Stimulated activated CD8-positive, alpha-beta memory T cell treated with anti-CD3 and anti-CD28 coated beads, Interleukin-12 subunit alpha, Interleukin-12 subunit beta, amount 100 ng/mL, for 4 hours (primary cell): ENCODE results near the gene UBE2U.

Experiments
- DNase-seq: peaks from one replicate; pipeline ENCODE4 v3.0.0-alpha.2; 2020; ENCODE audit warnings: low read depth

Gene UBE2U

GRCh38 chr1:64293820-64294219, 90.4 kb downstream of the UBE2U start:
- no peak for DNase-seq

GRCh38 chr1:64295136-64295535, 91.7 kb downstream of the UBE2U start:
- DNase-seq: no peak

GRCh38 chr1:64295561-64295960, 92.1 kb downstream of the UBE2U start:
- no peak for DNase-seq

GRCh38 chr1:64296459-64296858, 93.0 kb downstream of the UBE2U start:
- no peak for DNase-seq

GRCh38 chr1:64302194-64302593, 98.8 kb downstream of the UBE2U start:
- DNase-seq: no peak

- DNase-seq: no peak
Measured at GRCh38 chr1:64302971-64303370, 99.5 kb downstream of the UBE2U start.

GRCh38 chr1:64304823-64305222, 101.4 kb downstream of the UBE2U start:
- DNase-seq: no peak

- DNase-seq: no peak
Measured at GRCh38 chr1:64308866-64309265, 105.4 kb downstream of the UBE2U start.

GRCh38 chr1:64309431-64309831, 106.0 kb downstream of the UBE2U start:
- no peak for DNase-seq

GRCh38 chr1:64310760-64311159, 107.3 kb downstream of the UBE2U start:
- no peak for DNase-seq

GRCh38 chr1:64312431-64312830, 109.0 kb downstream of the UBE2U start:
- DNase-seq: no peak

- no peak for DNase-seq
Measured at GRCh38 chr1:64315402-64315801, 112.0 kb downstream of the UBE2U start.
